ENCODE measurements around the gene CLMN.

GRCh38 chr14:95352481-95352880 lies 32.8 kb upstream of the CLMN start:
- TF ChIP-seq MAX (IDR thresholded peaks at IDR 0.05; ENCODE audit: low read depth, low read length) (no peak), NFYB (IDR thresholded peaks at IDR 0.05; ENCODE audit: insufficient read depth, low read depth, low read length) (no peak), CTCF (IDR thresholded peaks at IDR 0.05 in 2 of 3, conservative IDR thresholded peaks at IDR 0.05 in 1 of 3; ENCODE audit: control insufficient read depth in 2 of 3, extremely low read depth in 1 of 3, insufficient read depth in 1 of 3, low read depth in 3 of 3, low read length in 3 of 3) (no peak), BHLHE40 (IDR thresholded peaks at IDR 0.05; ENCODE audit: borderline replicate concordance in 1 of 2, low read depth in 2 of 2, low read length in 1 of 2) (no peak)

Measured in GM12878 (cell line).